Measurements from ENCODE around the gene EDDM3A.
"Not testable (repeated sequence)": the region's sequence is repeated elsewhere in the genome, so short reads cannot be mapped to it uniquely, and the experiment has no call there.

Gene EDDM3A

GRCh38 chr14:20732979-20733635, 12.6 kb upstream of the EDDM3A start:
- TF ChIP-seq CTCF (IDR thresholded peaks at IDR 0.05; ENCODE audit: low read depth, low read length, missing control alignments) = no peak
- no peak for DNase-seq (ENCODE audit: low read depth)
- no peak overlapping the region for H3K4me3 ChIP-seq (ENCODE audit: low read depth, low read length)

GRCh38 chr14:20733684-20734429, 11.8 kb upstream of the EDDM3A start:
- no peak overlapping the region for H3K4me3 ChIP-seq (ENCODE audit: low read depth, low read length)
- no peak for TF ChIP-seq CTCF (IDR thresholded peaks at IDR 0.05; ENCODE audit: low read depth, low read length, missing control alignments)
- DNase-seq (ENCODE audit: low read depth) = no peak

- no peak overlapping the region for H3K4me3 ChIP-seq (ENCODE audit: low read depth, low read length)
- DNase-seq (ENCODE audit: low read depth) = no peak
- no peak for TF ChIP-seq CTCF (IDR thresholded peaks at IDR 0.05; ENCODE audit: low read depth, low read length, missing control alignments)
Measured at GRCh38 chr14:20734430-20734806, 11.3 kb upstream of the EDDM3A start.

- H3K4me3 ChIP-seq (ENCODE audit: low read depth, low read length); DNase-seq (ENCODE audit: low read depth): not testable (repeated sequence)
Measured at GRCh38 chr14:20738292-20738691, 7.4 kb upstream of the EDDM3A start.

- H3K4me3 ChIP-seq (ENCODE audit: low read depth, low read length) = no peak overlapping the region
- TF ChIP-seq CTCF (IDR thresholded peaks at IDR 0.05; ENCODE audit: low read depth, low read length, missing control alignments) = no peak
- DNase-seq (ENCODE audit: low read depth) = no peak
Measured at GRCh38 chr14:20742132-20742531, 3.6 kb upstream of the EDDM3A start.

GRCh38 chr14:20743556-20743955, 2.1 kb upstream of the EDDM3A start:
- H3K4me3 ChIP-seq (ENCODE audit: low read depth, low read length) = no peak overlapping the region
- TF ChIP-seq CTCF (IDR thresholded peaks at IDR 0.05; ENCODE audit: low read depth, low read length, missing control alignments) = no peak
- no peak for DNase-seq (ENCODE audit: low read depth)

GRCh38 chr14:20746566-20746965, 879 bp downstream of the EDDM3A start:
- H3K4me3 ChIP-seq (ENCODE audit: low read depth, low read length) = no peak overlapping the region
- no peak for DNase-seq (ENCODE audit: low read depth)
- TF ChIP-seq CTCF (IDR thresholded peaks at IDR 0.05; ENCODE audit: low read depth, low read length, missing control alignments) = no peak

All from GM12864 (cell line).